ENCODE data around the gene CASP3. TPM values are rescaled to one million over a fixed set of nuclear protein-coding genes. Genes with fewer than 3 reads are reported as not detected.

The CASP3 gene
- polyA plus RNA-seq (2011; rRNA removed) (20.5 and 32.3 TPM in 2 replicates), polyA minus RNA-seq (2011; rRNA and poly(A)+ RNA removed) (11.0 and 24.3 TPM in 2 replicates)

DNA sequence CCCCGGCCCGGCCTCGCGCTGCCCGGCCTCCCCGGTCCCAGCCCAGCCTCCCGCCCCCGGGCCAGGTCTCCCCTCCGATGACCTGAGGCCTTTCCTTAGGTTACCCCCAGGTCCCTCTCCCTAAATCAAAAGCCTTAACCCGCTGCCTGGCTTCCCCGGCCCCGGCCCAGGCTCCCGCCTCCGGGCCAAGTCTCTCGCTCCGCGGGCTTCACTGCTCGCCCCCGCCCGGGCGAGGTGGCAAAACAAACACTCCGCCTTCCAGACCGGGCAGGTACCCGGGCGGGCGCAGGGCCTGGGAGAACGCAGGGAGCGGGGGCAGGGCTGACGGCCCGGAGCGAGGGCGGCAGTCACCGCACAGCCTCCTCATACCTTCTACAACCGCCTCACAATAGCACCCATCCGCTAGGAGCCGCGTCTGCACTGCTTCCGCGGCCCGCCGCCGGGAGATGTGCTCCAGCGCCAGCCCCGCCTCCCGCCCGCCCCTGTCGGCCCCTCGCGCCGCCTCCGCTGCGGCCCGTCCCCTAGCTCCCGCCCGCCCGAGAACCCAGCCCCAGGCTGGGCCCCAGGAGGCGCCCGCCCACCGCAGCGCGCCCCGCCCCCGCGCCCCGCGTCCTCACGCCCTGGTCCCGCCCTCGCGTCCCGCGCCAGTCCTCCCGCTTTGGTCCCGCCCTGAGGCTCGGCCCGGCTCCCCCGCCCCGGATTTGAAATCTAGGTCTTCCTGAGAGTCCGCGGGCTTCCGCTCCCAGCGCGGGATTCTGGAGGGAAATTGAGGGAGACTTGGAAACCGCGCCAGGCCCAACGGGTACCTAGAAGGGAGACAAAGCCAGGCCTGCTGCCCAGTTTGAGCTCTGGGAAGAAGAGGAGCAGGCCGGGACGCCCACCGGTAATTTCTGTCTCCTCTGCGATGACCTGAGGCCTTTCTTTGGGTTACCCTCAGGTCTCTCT lies at the start of gene CASP3, which contains the start of gene PRIMPOL:
CASP3 (minus strand) TSS at position 422 of the 945 bp plus-strand sequence. CDS start 10,994 bp downstream, outside the sequence.
PRIMPOL (plus strand) TSS at position 713 of the 945 bp plus-strand sequence. CDS start 7,403 bp downstream, outside the sequence.
- H3K27me3 ChIP-seq (ENCODE audit: control insufficient read depth, insufficient read depth, low read length): no peaks in the 10 kb centered on the region
- TF ChIP-seq, protein P1, sequence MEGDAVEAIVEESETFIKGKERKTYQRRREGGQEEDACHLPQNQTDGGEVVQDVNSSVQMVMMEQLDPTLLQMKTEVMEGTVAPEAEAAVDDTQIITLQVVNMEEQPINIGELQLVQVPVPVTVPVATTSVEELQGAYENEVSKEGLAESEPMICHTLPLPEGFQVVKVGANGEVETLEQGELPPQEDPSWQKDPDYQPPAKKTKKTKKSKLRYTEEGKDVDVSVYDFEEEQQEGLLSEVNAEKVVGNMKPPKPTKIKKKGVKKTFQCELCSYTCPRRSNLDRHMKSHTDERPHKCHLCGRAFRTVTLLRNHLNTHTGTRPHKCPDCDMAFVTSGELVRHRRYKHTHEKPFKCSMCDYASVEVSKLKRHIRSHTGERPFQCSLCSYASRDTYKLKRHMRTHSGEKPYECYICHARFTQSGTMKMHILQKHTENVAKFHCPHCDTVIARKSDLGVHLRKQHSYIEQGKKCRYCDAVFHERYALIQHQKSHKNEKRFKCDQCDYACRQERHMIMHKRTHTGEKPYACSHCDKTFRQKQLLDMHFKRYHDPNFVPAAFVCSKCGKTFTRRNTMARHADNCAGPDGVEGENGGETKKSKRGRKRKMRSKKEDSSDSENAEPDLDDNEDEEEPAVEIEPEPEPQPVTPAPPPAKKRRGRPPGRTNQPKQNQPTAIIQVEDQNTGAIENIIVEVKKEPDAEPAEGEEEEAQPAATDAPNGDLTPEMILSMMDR (IDR thresholded peaks at IDR 0.05; ENCODE audit: insufficient read depth, low read depth, low read length): peak; percentile 32; the same call in 1 of the 2 replicates
- H3K4me3 ChIP-seq (ENCODE audit: low read depth, low read length): peak within 1 kb of the TSS; percentile 76
- DNase-seq (ENCODE audit: low read depth): peak; percentile 70
- ChIA-PET CTCF (interaction anchor here (1.0 to 1.1 kb wide), 2 partner anchors 10 to 96 kb away, joined by 3 read pairs; no protein-coding TSS in a partner anchor), POLR2A (interaction anchor here (0.6 to 0.7 kb wide), 2 partner anchors 69 to 288 kb away, joined by 5 to 6 read pairs; no protein-coding TSS in a partner anchor)
- no peaks in the 10 kb centered on the region for H3K36me3 ChIP-seq (ENCODE audit: control insufficient read depth, insufficient read depth, low read length)

GRCh38 chr4:184697956-184698355 lies 48.7 kb upstream of the CASP3 start:
- no peaks in the 10 kb centered on the region for H3K36me3 ChIP-seq (ENCODE audit: control insufficient read depth, insufficient read depth, low read length)
- DNase-seq (ENCODE audit: low read depth): no peak
- TF ChIP-seq, protein P1 (IDR thresholded peaks at IDR 0.05; ENCODE audit: insufficient read depth, low read depth, low read length): no peak
- no peak overlapping the region for H3K4me3 ChIP-seq (ENCODE audit: low read depth, low read length)
- H3K27me3 ChIP-seq (ENCODE audit: control insufficient read depth, insufficient read depth, low read length): no peaks in the 10 kb centered on the region
- ChIA-PET POLR2A (no interaction called here), CTCF (no interaction called here)

- CTCF ChIA-PET: interaction anchor here (0.7 to 1.1 kb wide), 2 partner anchors 10 to 16 kb away, joined by 3 to 4 read pairs; no protein-coding TSS in a partner anchor
- DNase-seq (ENCODE audit: low read depth): no peak
- Histone ChIP-seq H3K27me3 (ENCODE audit: control insufficient read depth, insufficient read depth, low read length) (no peaks in the 10 kb centered on the region), H3K36me3 (ENCODE audit: control insufficient read depth, insufficient read depth, low read length) (no peaks in the 10 kb centered on the region), H3K4me3 (ENCODE audit: low read depth, low read length) (no peak overlapping the region)
- TF ChIP-seq, protein P1 (IDR thresholded peaks at IDR 0.05; ENCODE audit: insufficient read depth, low read depth, low read length): no peak
- POLR2A ChIA-PET: no interaction called here
Measured at GRCh38 chr4:184695178-184695896, 46.1 kb upstream of the CASP3 start.

GRCh38 chr4:184694412-184694956 lies 45.2 kb upstream of the CASP3 start:
- POLR2A ChIA-PET: no interaction called here

More at GRCh38 chr4:184694412-184694956, 45.2 kb upstream of the CASP3 start:
- CTCF ChIA-PET: no interaction called here
- TF ChIP-seq, protein P1 (IDR thresholded peaks at IDR 0.05; ENCODE audit: insufficient read depth, low read depth, low read length): no peak
- Histone ChIP-seq H3K27me3 (ENCODE audit: control insufficient read depth, insufficient read depth, low read length) (no peaks in the 10 kb centered on the region), H3K4me3 (ENCODE audit: low read depth, low read length) (no peak overlapping the region), H3K36me3 (ENCODE audit: control insufficient read depth, insufficient read depth, low read length) (no peaks in the 10 kb centered on the region)
- DNase-seq (ENCODE audit: low read depth): no peak

Measured in BJ (cell line).